HepG2 (cell line): Measurements from ENCODE around the gene DCAF4. TPM values are rescaled to one million over a fixed set of nuclear protein-coding genes. Genes with fewer than 3 reads are reported as not detected.

ENCODE experiments used
- ATAC-seq: fragments of 200-7000 bp; cut with Tn5 transposase; 3 replicates; pipeline ENCODE4 v1.9.1; 2020; ENCODE audit warnings: mild to moderate bottlenecking, moderate library complexity
- BruUV-seq: library from RNA; stranded (reverse); fragments of 400-500 nt; replicated peaks from 2 replicates; lab custom pipeline; 2021; lab: Mats Ljungman, UMichigan
- CTCF ChIA-PET: fragments of 300-600 bp; formaldehyde crosslinking; extraction: SDS; loops from one replicate; lab custom pipeline; 2021; ENCODE audit warnings: low total read pairs, inconsistent platforms, low intra/inter-chr PET ratio; lab: Yijun Ruan, JAX
- POLR2A ChIA-PET: fragments of 350-600 bp; sonication (Branson Sonifier 250); formaldehyde crosslinking; loops from one replicate; lab custom pipeline; 2020; ENCODE audit warnings: antibody characterized with exemption, inconsistent platforms; lab: Yijun Ruan, JAX
- DNase-seq: peaks from one replicate; pipeline ENCODE4 v3.0.0-alpha.2; 2015; ENCODE audit warnings: low spot score
- FAIRE-seq: peaks from 3 replicates; lab custom pipeline; 2011; peaks lifted over from hg19 to GRCh38; lab: Jason Lieb, UNC
- H2AFZ ChIP-seq: one replicate; pipeline ENCODE4 v1.6.1; 2011; ENCODE audit warnings: low read length, inconsistent platforms
- H3K27ac ChIP-seq: fragments of 300-600 bp; 3 replicates; pipeline ENCODE4 v1.8.0; 2011; ENCODE audit warnings: mixed run types, mild to moderate bottlenecking, mixed read lengths, low read length, inconsistent platforms; ENCODE audit not compliant: insufficient read depth; ENCODE audit errors: extremely low read length
- H3K27me3 ChIP-seq, 2 experiments: fragments of 200-600 bp in 1 of 2; 2 replicates in 1 of 2; 3 replicates in 1 of 2; pipeline versions ENCODE4 v1.6.0 to v1.8.0; 2011; ENCODE audit warnings: low read length in 2 of 2, mild to moderate bottlenecking in 2 of 2, moderate library complexity in 2 of 2, inconsistent platforms in 1 of 2; ENCODE audit not compliant: insufficient read depth in 2 of 2, control insufficient read depth in 1 of 2
- H3K36me3 ChIP-seq, 2 experiments: fragments of 200-600 bp in 1 of 2; replicated peaks in 1 of 2; 2 replicates in 1 of 2; 3 replicates in 1 of 2; pipeline versions ENCODE4 v1.5.1 to v1.8.0; 2011; ENCODE audit warnings: low read length in 2 of 2, inconsistent platforms in 1 of 2; ENCODE audit not compliant: insufficient read depth in 2 of 2, control insufficient read depth in 1 of 2
- H3K4me1 ChIP-seq: 2 replicates; pipeline ENCODE4 v1.5.1; 2012; ENCODE audit warnings: low read length, inconsistent platforms; ENCODE audit not compliant: insufficient read depth
- H3K4me2 ChIP-seq: 2 replicates; pipeline ENCODE4 v1.6.0; 2011; ENCODE audit warnings: low read depth, low read length, inconsistent platforms
- H3K4me3 ChIP-seq, 3 experiments: fragments of 200-600 bp in 1 of 3; sonication (generic), shearing (Covaris generic) in 1 of 3; replicated peaks in 1 of 3; 2 replicates each; pipeline ENCODE4 v1.5.1; 2011 to 2016; ENCODE audit warnings: low read length in 3 of 3, inconsistent platforms in 2 of 3, low read depth in 2 of 3, mild to moderate bottlenecking in 2 of 3, control low read depth in 1 of 3, mixed read lengths in 1 of 3; ENCODE audit not compliant: insufficient read depth in 1 of 3
- H3K79me2 ChIP-seq: one replicate; pipeline ENCODE4 v1.6.1; 2011; ENCODE audit warnings: low read length, inconsistent platforms; ENCODE audit not compliant: insufficient read depth
- H3K9ac ChIP-seq: 2 replicates; pipeline ENCODE4 v1.6.0; 2011; ENCODE audit warnings: mild to moderate bottlenecking, low read depth, low read length, inconsistent platforms; ENCODE audit not compliant: insufficient read depth
- H3K9me3 ChIP-seq: 2 replicates; pipeline ENCODE4 v1.5.1; 2012; ENCODE audit warnings: mild to moderate bottlenecking, low read length
- H4K20me1 ChIP-seq: 2 replicates; pipeline ENCODE4 v1.6.0; 2011; ENCODE audit warnings: inconsistent platforms, mild to moderate bottlenecking, low read length, moderate library complexity; ENCODE audit not compliant: insufficient read depth
- FLYWCH1 ChIP-seq: sonication (generic); formaldehyde crosslinking; IDR thresholded peaks from 2 replicates; pipeline ENCODE4 v1.8.1; 2023; ENCODE audit warnings: mild to moderate bottlenecking, missing genetic modification reagents
- FUBP1 ChIP-seq: sonication (generic); formaldehyde crosslinking; IDR thresholded peaks from 2 replicates; pipeline ENCODE4 v1.5.1; 2020; ENCODE audit warnings: missing genetic modification reagents, mild to moderate bottlenecking, borderline replicate concordance
- HHEX ChIP-seq: IDR thresholded peaks from 2 replicates; pipeline ENCODE4 v1.6.1; 2016; ENCODE audit warnings: control low read depth
- PHF21A ChIP-seq: sonication (generic); formaldehyde crosslinking; IDR thresholded peaks from 2 replicates; pipeline ENCODE4 v1.5.0; 2020; ENCODE audit warnings: mild to moderate bottlenecking, missing genetic modification reagents
- ZFP91 ChIP-seq: sonication (generic); formaldehyde crosslinking; IDR thresholded peaks from 2 replicates; pipeline ENCODE4 v1.9.0; 2022; ENCODE audit warnings: missing genetic modification reagents, mild to moderate bottlenecking, borderline replicate concordance
- ZNF33B ChIP-seq: sonication (generic); formaldehyde crosslinking; IDR thresholded peaks from 2 replicates; pipeline ENCODE4 v1.5.1; 2020; ENCODE audit warnings: mild to moderate bottlenecking, missing genetic modification reagents
- ZNF460 ChIP-seq: sonication (generic); formaldehyde crosslinking; IDR thresholded peaks from 2 replicates; pipeline ENCODE4 v1.5.1; 2020; ENCODE audit warnings: missing genetic modification reagents, mild to moderate bottlenecking, borderline replicate concordance
- ZNF510 ChIP-seq: sonication (generic); formaldehyde crosslinking; IDR thresholded peaks from 2 replicates; pipeline ENCODE4 v1.4.0; 2020; ENCODE audit warnings: low read depth, mild to moderate bottlenecking, missing genetic modification reagents
- ZNF614 ChIP-seq: IDR thresholded peaks from 2 replicates; pipeline ENCODE4 v1.6.1; 2018; ENCODE audit warnings: missing biosample characterization, missing genetic modification reagents, inconsistent platforms, borderline replicate concordance
- WGBS: methylation state at CpG from one replicate; pipeline ENCODE4 v1.1.6; 2017; ENCODE audit warnings: low lambda C conversion rate; 5-methylcytosine and 5-hydroxymethylcytosine counted together
- in situ Hi-C: cut with HindIII; loops from 2 replicates; pipeline ENCODE4 v1.10.0; 2017; ENCODE audit warnings: low pct_unique_long_range_greater_than_20kb; ENCODE audit not compliant: extremely low pct_ligation_motif_present
- intact Hi-C: fragments of 100-400 bp; cut with micrococcal nuclease; formaldehyde crosslinking; loops from one replicate; pipeline ENCODE4 v1.10.0; 2022; ENCODE audit not compliant: unreplicated experiment
- polyA plus RNA-seq, 8 experiments: library from polyadenylated mRNA; depleted of rRNA in 3 of 8; stranded (reverse) in 7 of 8; unstranded in 1 of 8; fragments of >200 nt; fragmentation: Illumina TruSeq in 4 of 8; extraction: Trizol in 4 of 8; gene quantifications; 2 replicates each; pipeline versions ENCODE4 v1.2.1 to v1.2.3, GENCODE V29; 2011 to 2016; ENCODE audit warnings: low read depth in 4 of 8, missing spikeins in 1 of 8, mixed read lengths in 1 of 8; ENCODE audit not compliant: insufficient read depth in 1 of 8
- total RNA-seq, 5 experiments: library from RNA; depleted of rRNA; stranded (reverse); fragments of >200 nt; fragmentation: Illumina TruSeq; extraction: Trizol; gene quantifications; 2 replicates each; pipeline ENCODE4 v1.2.3, GENCODE V29; 2016; ENCODE audit warnings: low read depth in 1 of 5
- TF ChIP-seq, protein P1 (sequence below): sonication (generic); formaldehyde crosslinking; IDR thresholded peaks from 2 replicates; pipeline ENCODE4 v1.9.0; 2021; ENCODE audit warnings: missing genetic modification reagents, borderline replicate concordance
- TF ChIP-seq, protein P2 (sequence below): sonication (generic); formaldehyde crosslinking; IDR thresholded peaks from 2 replicates; pipeline ENCODE4 v1.5.0; 2020; ENCODE audit warnings: mild to moderate bottlenecking, missing genetic modification reagents

The DCAF4 gene
- total and polyA plus RNA-seq, 2 of the 13 experiments (the other 11 are each of a cell fraction or from before 2014, with no cell fraction given) = 18.8 to 21.1 TPM

GRCh38 chr14:72982146-72982708 lies 56.0 kb downstream of the DCAF4 start:
- 95% methylated on average over 3 of the region's 3 CpGs for WGBS
- in situ Hi-C loops = no loop called here

More at GRCh38 chr14:72982146-72982708, 56.0 kb downstream of the DCAF4 start:
- no peaks in the 10 kb centered on the region for H3K9me3 ChIP-seq
- no peak overlapping the region for H3K9ac ChIP-seq
- TF ChIP-seq ZFP91 (CRISPR knock-in tag) = no peak
- no peak for TF ChIP-seq FUBP1 (CRISPR knock-in tag)
- TF ChIP-seq ZNF33B (CRISPR knock-in tag) = no peak
- TF ChIP-seq, protein P1, sequence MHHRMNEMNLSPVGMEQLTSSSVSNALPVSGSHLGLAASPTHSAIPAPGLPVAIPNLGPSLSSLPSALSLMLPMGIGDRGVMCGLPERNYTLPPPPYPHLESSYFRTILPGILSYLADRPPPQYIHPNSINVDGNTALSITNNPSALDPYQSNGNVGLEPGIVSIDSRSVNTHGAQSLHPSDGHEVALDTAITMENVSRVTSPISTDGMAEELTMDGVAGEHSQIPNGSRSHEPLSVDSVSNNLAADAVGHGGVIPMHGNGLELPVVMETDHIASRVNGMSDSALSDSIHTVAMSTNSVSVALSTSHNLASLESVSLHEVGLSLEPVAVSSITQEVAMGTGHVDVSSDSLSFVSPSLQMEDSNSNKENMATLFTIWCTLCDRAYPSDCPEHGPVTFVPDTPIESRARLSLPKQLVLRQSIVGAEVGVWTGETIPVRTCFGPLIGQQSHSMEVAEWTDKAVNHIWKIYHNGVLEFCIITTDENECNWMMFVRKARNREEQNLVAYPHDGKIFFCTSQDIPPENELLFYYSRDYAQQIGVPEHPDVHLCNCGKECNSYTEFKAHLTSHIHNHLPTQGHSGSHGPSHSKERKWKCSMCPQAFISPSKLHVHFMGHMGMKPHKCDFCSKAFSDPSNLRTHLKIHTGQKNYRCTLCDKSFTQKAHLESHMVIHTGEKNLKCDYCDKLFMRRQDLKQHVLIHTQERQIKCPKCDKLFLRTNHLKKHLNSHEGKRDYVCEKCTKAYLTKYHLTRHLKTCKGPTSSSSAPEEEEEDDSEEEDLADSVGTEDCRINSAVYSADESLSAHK (CRISPR knock-in tag) = no peak
- no peak for TF ChIP-seq PHF21A (CRISPR knock-in tag)
- TF ChIP-seq HHEX = no peak
- no peak for TF ChIP-seq FLYWCH1
- TF ChIP-seq, protein P2, sequence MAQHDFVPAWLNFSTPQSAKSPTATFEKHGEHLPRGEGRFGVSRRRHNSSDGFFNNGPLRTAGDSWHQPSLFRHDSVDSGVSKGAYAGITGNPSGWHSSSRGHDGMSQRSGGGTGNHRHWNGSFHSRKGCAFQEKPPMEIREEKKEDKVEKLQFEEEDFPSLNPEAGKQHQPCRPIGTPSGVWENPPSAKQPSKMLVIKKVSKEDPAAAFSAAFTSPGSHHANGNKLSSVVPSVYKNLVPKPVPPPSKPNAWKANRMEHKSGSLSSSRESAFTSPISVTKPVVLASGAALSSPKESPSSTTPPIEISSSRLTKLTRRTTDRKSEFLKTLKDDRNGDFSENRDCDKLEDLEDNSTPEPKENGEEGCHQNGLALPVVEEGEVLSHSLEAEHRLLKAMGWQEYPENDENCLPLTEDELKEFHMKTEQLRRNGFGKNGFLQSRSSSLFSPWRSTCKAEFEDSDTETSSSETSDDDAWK (CRISPR knock-in tag) = no peak
- no peak for TF ChIP-seq ZNF460 (CRISPR knock-in tag)
- TF ChIP-seq ZNF510 (CRISPR knock-in tag) = no peak
- TF ChIP-seq ZNF614 (CRISPR knock-in tag) = no peak
- ChIA-PET CTCF (no interaction called here), POLR2A (no interaction called here)
- no peak overlapping the region for H2AFZ ChIP-seq
- no peak for ATAC-seq
- no peaks in the 10 kb centered on the region for H3K79me2 ChIP-seq
- no peak for DNase-seq
- H3K4me1 ChIP-seq = no peaks in the 10 kb centered on the region
- H3K4me3 ChIP-seq = no peak overlapping the region
- peaks cover 0 to 8% of the 10 kb centered on the region in 2 experiments; a peak in 3 of 5 replicates for H3K36me3 ChIP-seq
- H4K20me1 ChIP-seq = no peaks in the 10 kb centered on the region
- BruUV-seq = no TSS peak
- H3K27me3 ChIP-seq = no peaks in the 10 kb centered on the region
- intact Hi-C loops = no loop called here
- no peak overlapping the region for H3K4me2 ChIP-seq
- no peak overlapping the region for H3K27ac ChIP-seq
- no peak for FAIRE-seq
